ENCODE measurements around the gene CLNK.

DNA sequence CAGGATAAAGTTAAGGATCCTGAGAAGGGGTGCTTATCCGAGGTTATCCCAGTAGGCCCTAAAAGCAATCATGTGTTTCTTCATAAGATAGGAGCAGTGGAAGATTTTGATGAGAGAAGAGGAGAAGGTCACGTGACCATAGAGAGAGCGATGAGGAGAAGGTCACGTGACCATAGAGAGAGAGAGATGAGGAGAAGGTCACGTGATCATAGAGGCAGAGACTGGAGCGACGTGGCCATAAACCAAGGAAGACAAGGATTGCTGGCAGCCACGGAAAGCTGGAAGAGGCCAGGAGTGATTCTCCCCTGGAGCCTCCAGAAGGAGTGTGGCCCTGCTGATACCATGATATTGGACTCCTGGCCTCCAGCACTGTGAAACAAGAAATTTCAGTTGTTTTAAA is 188.9 kb downstream of the CLNK start:
- TF ChIP-seq POLR2AphosphoS5 (IDR thresholded peaks at IDR 0.05; ENCODE audit: low read depth, low read length) (no peak), TAF1 (IDR thresholded peaks at IDR 0.05; ENCODE audit: borderline replicate concordance, insufficient read depth, low read length) (no peak)

Measured in PFSK-1 (cell line).